ENCODE data around the gene RFX1.

The RFX1 gene

GRCh38 chr19:13964776-13965175 lies 41.3 kb downstream of the RFX1 start:
- TF ChIP-seq CSRNP3 (CRISPR knock-in tag; IDR thresholded peaks at IDR 0.05) (no peak), TCF4 (CRISPR knock-in tag; IDR thresholded peaks at IDR 0.05; ENCODE audit: borderline replicate concordance) (no peak), TSHZ2 (CRISPR knock-in tag; IDR thresholded peaks at IDR 0.05) (no peak)
- ATAC-seq = no peak

- ATAC-seq = peak; percentile 8; the same call in 1 of the 3 replicates
- TF ChIP-seq CREB5 (CRISPR knock-in tag; IDR thresholded peaks at IDR 0.05; ENCODE audit: low read depth) (no peak), POU6F1 (CRISPR knock-in tag; IDR thresholded peaks at IDR 0.05; ENCODE audit: borderline replicate concordance, low read depth) (no peak), TSHZ2 (CRISPR knock-in tag; IDR thresholded peaks at IDR 0.05) (no peak), BACH2 (CRISPR knock-in tag; IDR thresholded peaks at IDR 0.05; ENCODE audit: borderline replicate concordance) (no peak), CSDC2 (CRISPR knock-in tag; IDR thresholded peaks at IDR 0.05) (no peak), ISL1 (CRISPR knock-in tag; IDR thresholded peaks at IDR 0.05) (no peak), CSRNP3 (CRISPR knock-in tag; IDR thresholded peaks at IDR 0.05) (no peak)
These were observed 42.5 kb downstream of the RFX1 start for GRCh38 chr19:13963603-13964105.

GRCh38 chr19:13962699-13963602 lies 43.2 kb downstream of the RFX1 start:
- ATAC-seq = peak; percentile 31
- TF ChIP-seq CSDC2 (CRISPR knock-in tag; IDR thresholded peaks at IDR 0.05) = no peak
- TF ChIP-seq RARB (CRISPR knock-in tag; IDR thresholded peaks at IDR 0.05) = no peak
- TF ChIP-seq GLIS3 (CRISPR knock-in tag; IDR thresholded peaks at IDR 0.05) = no peak
- TF ChIP-seq TOX (CRISPR knock-in tag; IDR thresholded peaks at IDR 0.05; ENCODE audit: borderline replicate concordance) = no peak
- no peak for TF ChIP-seq ZFP30 (CRISPR knock-in tag; IDR thresholded peaks at IDR 0.05)
- no peak for TF ChIP-seq ZNF70 (CRISPR knock-in tag; IDR thresholded peaks at IDR 0.05)
- no peak for TF ChIP-seq TCF4 (CRISPR knock-in tag; IDR thresholded peaks at IDR 0.05; ENCODE audit: borderline replicate concordance)
- TF ChIP-seq BACH2 (CRISPR knock-in tag; IDR thresholded peaks at IDR 0.05; ENCODE audit: borderline replicate concordance) = no peak
- no peak for TF ChIP-seq ZNF8 (CRISPR knock-in tag; IDR thresholded peaks at IDR 0.05)
- no peak for TF ChIP-seq ZC3H10 (CRISPR knock-in tag; IDR thresholded peaks at IDR 0.05)
- TF ChIP-seq CREB5 (CRISPR knock-in tag; IDR thresholded peaks at IDR 0.05; ENCODE audit: low read depth) = no peak
- TF ChIP-seq ZNF565 (CRISPR knock-in tag; conservative IDR thresholded peaks at IDR 0.05; ENCODE audit: low read depth) = no peak
- TF ChIP-seq POU6F1 (CRISPR knock-in tag; IDR thresholded peaks at IDR 0.05; ENCODE audit: borderline replicate concordance, low read depth) = no peak
- TF ChIP-seq ZFP3 (CRISPR knock-in tag; IDR thresholded peaks at IDR 0.05) = no peak

Data from SK-N-SH treated with all-trans-retinoic acid at 6 μM for 48 hours (cell line).